GM18873 (cell line): ENCODE data around the gene SOX8.
"Not testable (repeated sequence)": the region's sequence is repeated elsewhere in the genome, so short reads cannot be mapped to it uniquely, and the experiment has no call there.

Experiments
- ATAC-seq: cut with Tn5 transposase; IDR thresholded peaks from one replicate; pipeline ENCODE4 v1.9.1; 2021; ENCODE audit warnings: mild to moderate bottlenecking, moderate library complexity, moderate number of reproducible peaks; ENCODE audit not compliant: unreplicated experiment, low FRiP score

The SOX8 gene

DNA sequence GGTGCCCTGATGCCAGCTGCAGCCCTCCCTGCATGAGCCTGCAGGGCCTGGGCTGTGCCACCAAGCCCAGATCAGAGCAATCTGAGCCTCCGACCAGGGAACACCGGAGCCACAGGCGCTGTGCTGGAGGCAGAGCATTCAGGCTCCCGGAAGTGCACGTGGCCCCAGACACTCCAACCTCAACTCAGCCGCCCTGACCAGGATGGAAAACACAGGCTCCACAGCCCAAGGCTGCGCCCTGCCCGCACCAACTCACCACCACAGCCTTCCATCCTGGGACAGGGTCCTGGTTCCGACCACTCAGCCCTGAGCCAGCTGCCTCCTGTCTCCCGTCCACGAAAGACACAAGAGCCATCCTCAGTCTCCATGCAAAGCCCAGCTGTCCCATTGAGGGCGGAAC lies 29.2 kb upstream of the SOX8 start:
- ATAC-seq, result no peak

DNA sequence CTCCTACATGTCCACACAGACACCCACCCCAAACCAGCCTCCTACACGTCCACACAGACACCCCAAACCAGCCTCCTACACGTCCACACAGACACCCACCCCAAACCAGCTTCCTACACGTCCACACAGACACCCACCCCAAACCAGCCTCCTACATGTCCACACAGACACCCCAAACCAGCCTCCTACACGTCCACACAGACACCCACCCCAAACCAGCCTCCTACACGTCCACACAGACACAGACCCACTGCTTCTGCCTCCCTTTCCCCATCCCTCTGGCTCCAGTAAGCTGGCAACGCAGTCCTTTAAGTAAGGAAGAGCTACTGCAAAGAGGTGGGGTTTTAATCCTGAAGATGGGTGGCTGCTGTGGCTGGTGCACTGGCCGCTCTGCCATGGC lies 27.8 kb upstream of the SOX8 start:
- ATAC-seq, result not testable (repeated sequence)

DNA sequence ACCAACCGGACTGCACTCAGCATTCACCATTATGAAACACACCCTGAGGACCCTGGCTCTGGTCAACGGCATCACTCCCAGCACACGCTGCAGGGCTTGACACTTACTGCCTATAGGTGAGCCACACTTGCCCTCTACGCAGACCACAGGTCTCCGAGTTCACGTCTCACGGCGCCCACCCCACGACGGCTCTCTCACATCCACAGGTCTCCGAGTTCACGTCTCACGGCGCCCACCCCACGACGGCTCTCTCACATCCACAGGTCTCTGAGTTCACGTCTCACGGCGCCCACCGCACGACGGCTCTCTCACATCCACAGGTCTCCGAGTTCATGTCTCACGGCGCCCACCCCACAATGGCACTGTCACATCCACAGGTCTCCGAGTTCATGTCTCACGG lies 25.8 kb upstream of the SOX8 start:
- ATAC-seq, result not testable (repeated sequence)

DNA sequence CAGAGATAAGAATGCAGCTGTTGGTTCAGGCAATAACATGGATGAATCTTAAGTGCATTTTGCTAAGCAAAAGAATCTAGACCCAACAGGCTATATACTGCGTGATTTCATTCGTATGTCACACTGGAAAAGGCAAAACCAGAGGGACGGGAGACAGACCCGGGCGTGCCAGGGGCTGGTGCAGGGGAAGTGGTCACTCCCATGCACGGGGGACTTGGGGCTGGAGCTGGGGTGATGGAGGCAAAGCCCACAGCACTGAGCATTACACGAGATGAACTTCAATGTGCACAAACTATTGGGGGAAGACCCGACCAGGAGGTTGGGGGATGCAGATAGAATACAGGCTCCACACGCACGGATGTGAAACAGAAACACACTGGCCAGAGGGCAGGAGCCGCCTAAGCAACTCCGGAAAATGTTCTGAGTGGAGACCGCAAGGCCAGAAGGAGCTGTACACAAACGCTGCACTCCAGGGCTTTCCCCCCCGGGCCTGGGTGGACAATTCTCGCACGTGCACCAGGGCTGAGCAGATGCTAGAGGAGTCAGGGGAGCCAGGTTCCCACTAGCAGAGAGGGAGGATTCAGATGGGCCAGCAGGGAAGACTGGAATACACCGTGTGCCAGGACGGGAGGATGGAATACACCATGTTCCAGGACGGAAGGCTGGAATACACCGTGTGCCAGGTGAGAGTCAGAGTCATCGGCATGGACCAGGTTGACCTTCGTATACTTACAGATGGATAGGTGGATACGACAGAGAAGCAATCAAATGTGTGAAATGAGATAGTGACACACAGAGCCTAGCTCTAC lies 22.1 kb upstream of the SOX8 start:
- ATAC-seq, result no peak

DNA sequence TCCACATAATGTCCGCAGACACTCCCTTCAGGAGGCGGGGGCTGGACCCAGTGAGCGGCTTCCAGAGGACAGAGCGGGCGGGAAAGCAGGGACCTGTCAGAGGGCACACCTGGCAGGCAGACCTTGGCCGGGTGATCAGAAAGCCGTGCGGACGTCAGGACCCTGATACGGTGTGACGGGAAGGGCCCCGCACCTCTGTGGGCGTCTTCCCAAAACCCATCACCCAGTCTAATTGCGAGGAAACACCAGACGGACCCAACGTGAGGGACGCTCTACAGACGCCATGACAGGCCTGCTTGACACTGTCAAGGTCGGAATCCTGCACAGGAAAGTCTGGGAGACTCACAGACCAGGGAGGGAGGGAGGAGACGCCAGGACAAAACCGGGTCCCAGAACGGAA lies 19.2 kb upstream of the SOX8 start:
- ATAC-seq, result no peak

DNA sequence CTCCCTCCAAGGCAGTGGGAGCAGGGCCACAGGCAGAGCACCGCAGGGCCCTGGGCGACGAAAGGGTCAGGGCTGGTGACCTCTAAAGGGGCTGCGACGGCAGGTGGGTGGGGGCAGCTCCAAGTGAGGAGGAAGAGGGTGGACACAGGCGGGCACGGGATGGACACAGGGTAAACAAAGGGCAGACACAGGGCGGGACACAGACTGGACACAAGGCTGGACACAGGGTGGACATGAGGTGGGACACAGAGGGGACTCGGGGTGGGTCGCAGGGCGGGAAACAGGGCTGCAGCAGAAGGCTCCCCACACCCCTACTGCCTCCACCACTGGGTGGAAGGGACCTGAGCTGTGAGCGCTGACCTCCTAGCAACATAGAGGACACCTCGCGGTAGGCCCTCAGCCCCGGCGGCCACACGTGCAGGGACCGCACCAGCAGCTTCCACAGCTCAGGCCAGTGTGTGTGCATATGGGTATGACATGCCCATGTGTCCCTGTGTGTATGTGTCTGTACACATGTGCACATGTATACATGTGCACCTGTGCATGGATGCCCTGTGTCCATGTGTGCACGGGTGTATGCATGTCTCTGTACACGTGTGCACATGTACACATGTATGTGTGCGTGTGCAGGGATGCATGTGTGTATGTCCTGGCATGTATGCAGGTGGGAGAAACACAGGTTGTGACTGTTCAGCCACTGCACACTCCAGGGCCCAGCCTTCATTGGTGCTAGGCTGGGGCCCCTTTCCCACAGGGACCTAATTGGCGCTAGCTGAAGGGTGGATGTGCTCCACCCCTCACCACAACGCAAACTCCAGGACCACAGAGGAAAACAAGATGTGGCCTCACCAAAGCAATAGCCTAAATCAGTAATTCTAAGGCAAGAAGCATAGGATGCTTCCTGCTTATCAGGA lies 18.4 kb upstream of the SOX8 start:
- ATAC-seq, result no peak

DNA sequence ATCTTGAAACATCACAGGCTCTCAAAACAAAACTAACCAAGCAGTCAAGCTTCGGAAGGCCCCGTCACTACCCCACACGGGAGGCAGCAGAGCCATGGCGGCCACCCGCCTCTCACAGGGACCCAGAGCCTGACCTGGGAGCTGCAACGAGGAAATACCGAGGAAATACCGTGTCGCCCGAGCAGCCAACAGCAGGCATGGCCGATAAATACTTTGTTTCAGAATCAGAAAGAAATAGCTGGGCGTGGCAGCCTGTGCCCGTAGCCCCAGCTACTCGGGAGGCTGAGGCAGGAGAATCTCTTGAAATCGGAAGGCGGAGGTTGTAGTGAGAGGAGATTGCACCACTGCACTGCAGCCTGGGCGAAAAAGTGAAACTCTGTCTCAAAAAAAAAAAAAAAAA lies 17.7 kb upstream of the SOX8 start:
- no peak for ATAC-seq

DNA sequence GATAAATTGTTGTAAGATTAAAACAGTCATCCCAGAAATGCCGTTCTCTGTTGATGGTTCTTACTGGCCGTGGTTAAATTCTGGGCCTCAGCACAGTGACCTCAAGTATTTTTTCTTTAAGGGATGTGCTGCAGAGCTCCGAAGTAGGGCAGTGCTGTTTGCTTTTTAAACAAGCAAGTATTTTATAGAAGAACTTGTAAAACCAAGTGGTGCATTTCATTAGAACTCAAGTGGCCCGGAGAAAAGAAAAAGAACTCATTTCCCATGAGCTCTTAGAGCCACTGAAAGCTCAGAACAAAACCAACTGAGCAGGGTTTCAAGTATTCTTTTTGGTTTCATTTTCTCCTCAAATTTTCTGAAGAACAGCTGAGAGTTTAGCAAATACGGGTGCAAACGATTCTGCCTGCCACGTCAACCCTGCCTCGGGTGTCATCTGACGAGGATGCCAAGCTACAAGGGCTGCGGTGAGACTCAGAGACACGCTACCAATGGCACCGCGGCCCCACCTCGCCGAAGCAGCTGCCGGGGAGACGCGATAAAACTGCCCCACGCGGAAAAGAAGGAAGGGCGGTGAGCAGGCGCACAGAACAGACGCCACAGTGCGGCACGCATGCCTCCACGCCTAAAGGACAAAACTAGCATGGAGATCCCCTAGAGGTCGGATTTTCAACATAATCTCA lies 17.1 kb upstream of the SOX8 start:
- no peak for ATAC-seq

DNA sequence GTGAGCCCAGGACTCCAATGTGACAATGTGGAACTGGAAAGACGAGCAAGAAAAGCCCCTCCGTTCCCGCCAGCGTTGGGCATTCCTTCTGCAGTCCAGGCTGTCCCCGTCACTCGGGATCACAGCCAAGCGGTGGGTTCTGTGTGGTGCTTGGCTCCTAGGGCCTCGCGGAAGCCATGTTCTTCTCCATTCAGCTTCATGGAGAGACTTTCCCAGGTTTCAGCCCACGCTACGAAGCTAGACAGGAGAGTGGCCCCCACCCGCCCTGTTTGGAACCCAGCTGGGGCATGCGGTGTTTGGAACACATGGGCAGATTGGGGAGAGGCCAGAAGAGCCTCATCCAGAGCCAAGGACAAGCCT lies 16.6 kb upstream of the SOX8 start:
- no peak for ATAC-seq

DNA sequence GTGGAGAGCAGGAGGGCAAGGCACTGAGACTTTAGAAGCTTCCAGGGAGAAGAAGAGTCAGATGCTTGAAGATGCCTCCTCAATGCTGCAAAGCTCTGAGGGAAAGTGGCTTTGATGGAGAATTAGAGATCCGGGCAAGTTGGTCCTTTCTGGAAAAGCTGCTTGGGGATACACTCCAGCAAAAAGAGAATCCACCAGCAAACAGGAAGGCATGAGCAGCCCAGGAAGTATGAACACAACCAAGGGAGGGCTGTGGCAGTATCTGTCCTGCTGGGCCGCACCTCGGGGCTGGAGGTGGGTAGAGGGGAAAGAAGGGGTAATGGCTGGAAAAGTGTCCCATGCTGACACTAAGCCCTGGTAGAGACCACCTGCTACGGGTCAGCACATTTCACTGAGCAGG lies 16.1 kb upstream of the SOX8 start:
- no peak for ATAC-seq

DNA sequence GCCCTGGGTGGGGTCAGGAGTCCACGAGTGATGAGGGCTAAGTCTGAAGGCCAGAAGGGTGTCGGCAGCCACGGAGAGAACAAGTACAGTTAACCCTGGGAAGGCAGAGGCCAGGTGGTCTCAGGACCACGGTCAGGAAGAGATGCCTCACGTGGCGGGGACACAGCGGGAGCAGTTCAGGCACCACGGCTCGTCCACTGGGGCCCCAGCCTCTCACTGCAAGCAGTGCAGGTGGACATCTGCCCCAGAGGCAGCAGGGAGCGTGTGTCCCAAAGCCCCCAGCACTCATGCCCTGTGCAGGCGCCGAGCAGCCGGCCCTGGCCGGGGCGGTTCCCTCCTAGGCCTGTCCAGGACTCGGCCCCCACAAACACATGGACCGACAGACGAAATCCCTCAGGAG lies 15.5 kb upstream of the SOX8 start:
- ATAC-seq, result no peak

DNA sequence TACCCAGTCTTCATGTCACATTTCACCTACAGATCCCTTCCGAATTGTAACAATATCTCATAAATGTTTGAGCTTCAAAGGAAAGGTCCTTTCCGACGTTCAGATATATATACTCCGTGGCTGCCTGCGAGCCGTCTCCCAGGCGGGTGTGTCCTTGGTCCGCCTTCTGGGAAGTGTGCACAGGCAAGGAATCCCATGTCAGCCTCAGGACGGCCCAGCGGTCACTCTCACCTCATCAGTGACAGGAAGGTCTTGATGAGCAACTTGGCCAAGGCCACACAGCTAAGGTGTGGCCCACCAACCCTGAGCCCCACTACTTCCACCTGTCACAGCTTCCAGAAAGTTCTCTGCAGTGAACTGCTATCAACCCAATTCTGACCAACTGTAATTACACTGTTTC lies 15.1 kb upstream of the SOX8 start:
- ATAC-seq, result no peak

DNA sequence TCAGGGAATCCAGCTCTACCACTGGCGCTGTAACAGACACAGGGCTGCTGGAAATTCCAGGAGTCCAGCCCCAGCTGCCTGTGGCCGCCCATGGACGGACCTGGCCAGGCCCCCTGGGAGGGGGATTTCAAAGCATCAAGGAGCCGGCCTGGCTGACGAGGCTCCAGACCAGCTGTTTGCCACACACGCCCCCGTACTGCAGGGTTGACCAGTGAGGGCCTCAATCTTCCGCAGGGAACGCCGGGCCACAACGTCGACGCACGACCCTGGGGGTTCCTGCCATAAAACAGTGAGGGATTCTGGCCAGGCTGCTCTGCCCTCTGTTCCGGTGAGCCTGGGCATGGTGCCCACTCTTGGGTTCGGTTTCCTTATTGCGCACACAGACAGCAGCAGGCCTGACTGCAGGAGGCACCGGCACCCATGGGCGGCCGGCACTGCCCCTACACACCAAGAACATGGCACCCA lies 14.5 kb upstream of the SOX8 start:
- no peak for ATAC-seq

DNA sequence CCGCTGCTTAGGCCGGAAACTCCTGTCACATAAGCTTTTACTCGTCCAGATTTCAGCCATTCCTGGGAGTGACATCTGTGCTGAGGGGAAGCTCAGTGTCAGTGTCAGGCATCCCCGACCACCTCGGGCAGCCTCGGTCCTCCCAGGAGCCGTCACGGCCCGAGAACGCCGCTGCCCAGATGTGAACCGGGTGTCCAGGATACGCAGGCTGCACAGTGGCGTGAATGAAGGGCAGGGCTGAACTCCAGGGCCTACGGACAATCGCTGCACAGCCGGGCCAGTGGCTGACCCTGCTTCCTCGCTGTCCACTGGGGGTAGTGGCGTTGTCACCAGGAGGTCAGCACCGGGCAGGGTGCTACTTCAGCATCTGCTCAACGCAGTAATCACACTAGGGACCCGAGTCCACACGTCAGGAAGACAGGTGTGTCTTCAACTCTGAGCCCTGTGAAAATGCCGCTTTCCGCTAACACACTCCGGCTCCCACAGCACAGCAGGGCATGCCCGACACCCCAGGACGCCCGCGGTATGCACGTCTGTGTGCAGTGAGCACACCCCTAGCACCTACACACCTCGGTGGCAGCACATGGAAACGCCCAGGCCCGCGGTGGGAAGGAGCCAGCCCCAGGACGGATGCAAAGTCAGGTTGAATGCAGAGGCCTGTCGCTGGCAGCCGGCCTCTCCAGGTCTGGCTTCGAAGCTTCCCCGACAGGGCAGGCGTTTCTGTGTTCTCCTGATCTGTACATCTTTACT lies 13.8 kb upstream of the SOX8 start:
- no peak for ATAC-seq

DNA sequence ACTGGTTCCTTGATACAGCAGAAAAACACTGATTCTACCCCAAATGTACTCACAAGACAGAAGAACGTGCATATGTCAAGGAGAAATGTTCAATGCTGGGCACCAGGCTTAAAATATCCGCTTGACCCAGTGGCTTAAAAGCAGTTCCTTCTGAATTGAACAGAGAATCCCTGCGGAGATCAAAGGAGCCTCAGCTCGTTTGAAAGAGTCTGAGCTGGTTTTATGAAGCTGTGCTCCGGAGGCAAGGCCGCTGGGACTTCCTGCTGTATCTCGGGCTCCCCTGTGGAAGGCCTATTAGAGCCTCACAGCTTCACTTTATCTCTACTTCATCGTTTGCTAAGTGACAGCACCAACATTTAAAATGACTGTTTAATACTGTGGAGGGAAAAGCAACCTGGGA lies 12.9 kb upstream of the SOX8 start:
- ATAC-seq, result no peak

DNA sequence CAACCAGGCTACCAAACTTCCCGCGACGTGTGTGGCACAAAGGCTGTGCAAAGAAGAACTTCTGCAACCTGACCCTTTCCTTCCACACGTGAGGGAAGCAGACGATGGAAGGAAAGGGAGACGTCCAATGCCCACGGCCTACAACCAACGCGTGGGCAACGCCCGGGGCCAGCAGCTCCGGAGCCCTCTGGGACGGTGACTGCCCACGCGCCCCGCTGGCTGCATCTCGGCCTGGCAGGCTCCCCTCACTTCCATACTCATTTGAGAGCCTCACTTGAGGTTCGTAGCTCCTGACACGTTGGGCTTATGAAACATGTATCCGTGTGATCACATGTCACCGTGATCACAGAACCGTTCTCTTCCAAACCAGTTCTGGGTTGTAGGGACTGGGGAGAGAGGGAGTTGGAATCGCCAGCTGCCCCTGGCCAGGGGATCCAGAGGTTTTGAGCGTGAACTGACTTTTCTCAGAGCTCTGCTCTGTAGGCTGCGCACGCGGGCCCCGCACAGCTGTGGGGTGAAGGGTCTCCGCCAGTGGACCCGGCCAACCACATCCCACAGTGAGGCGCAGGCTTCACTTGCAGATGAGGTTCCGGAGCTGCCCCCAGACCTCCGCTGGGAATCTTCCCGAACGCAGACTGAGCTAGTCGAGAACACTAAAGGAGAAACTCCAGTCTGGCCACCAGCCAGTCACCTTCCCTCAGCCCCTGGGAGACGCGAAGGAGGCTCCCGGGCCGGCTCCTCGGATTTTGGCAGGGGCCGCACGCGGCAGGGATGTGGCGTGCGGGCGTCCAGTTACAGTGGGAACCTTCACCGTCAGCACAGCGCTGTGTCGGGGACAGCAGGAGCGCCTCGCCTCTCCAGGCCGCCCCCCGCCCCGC lies 11.8 kb upstream of the SOX8 start:
- ATAC-seq, result no peak

DNA sequence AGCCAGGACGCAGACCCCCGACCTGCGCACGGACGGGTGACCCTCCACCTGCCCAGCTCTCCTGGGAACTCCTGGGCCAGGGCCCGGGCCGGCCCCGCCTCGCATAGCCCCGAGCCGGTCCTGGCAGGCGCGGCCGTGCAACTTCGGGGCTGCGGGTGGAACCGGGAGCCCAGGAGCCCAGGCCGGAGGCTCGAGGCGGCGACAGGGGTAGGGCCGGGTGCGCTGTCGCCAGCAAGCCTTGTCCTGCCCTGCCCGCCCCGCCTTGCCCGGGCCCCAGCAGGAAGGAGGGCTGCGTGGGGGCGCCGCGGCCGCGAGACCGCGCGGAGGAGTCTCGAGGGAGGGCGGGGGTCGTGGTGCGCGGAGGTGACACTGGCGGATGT lies 11.2 kb upstream of the SOX8 start:
- no peak for ATAC-seq

DNA sequence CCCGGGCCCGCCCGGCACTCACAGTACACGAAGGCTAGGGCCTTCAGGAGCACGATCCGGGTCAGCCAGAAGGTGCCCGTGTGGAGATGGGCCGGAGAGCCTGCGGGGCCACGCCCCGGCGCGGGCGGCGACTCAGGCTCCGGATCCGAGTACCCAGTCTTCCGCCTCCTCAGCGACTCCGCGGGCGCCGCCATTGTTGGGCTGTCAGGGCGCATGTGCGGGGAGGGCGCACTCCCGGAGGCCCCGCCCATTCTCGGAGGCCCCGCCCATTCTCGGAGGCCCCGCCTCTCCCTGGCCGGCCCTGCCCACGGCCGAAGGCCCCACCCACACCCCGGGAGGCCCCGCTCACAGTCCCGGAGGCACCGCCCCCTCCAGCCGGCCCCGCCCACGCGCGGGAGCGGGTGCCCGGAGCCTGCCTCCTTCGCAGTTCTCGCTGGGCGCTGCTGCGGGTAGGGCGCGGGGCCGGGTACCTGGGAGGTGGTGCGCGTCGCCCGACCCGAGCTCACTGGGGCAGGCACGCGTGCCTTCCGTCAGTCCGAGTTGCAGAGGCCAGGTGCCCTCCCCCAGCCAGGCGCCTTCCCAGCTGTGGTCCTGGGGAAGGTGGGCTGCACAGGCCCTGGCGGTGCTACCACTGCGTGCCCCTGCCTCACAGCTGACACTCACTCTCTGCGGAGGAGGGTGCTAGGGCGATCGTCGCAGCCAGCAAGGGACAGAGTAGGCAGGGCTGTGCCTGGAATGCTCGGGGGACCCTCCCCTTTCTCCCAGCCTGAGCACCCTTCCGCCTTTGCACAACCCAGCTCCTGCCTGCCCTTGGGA lies 10.6 kb upstream of the SOX8 start, which contains the start of gene LMF1:
Gene LMF1, minus strand, starts transcription at position 219 of the 816 bp plus-strand sequence. Its CDS starts 4 bp downstream, at position 215.
- peak; percentile 59 for ATAC-seq

DNA sequence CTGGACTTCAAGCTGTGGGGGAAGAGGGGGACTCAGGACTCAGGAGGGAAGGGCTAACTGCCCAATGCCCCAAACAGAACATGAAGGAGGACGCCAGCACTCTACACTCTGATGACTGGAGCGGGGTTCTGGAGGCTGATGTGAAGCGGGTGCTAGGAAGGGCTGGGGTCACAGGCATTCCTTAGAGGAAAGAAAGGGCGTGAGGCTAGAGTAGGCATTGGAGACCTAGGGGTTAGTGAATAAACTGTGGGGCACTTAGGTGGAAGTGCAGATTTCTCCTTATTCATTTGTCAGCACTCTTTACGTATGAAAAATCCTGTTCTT lies 10.0 kb upstream of the SOX8 start:
- no peak for ATAC-seq
